ENCODE measurements around the gene GNG12.

The GNG12 gene

GRCh38 chr1:67815303-67816094, 17.8 kb downstream of the GNG12 start:
- no peak overlapping the region for H2AFZ ChIP-seq (ENCODE audit: low read depth, low read length, severe bottlenecking)
- no peak overlapping the region for H3K9ac ChIP-seq (ENCODE audit: low read length)
- no peak overlapping the region for H3K4me3 ChIP-seq (ENCODE audit: insufficient read depth, low read length, poor library complexity, severe bottlenecking)
- H3K27me3 ChIP-seq (ENCODE audit: low read length): no peaks in the 10 kb centered on the region
- no peaks in the 10 kb centered on the region for H3K9me3 ChIP-seq (ENCODE audit: insufficient read depth, low read length)
- H3F3A ChIP-seq (ENCODE audit: insufficient read depth): no peaks in the 10 kb centered on the region
- H3K27ac ChIP-seq (ENCODE audit: low read depth, low read length): no peak overlapping the region
- TF ChIP-seq, protein P1, sequence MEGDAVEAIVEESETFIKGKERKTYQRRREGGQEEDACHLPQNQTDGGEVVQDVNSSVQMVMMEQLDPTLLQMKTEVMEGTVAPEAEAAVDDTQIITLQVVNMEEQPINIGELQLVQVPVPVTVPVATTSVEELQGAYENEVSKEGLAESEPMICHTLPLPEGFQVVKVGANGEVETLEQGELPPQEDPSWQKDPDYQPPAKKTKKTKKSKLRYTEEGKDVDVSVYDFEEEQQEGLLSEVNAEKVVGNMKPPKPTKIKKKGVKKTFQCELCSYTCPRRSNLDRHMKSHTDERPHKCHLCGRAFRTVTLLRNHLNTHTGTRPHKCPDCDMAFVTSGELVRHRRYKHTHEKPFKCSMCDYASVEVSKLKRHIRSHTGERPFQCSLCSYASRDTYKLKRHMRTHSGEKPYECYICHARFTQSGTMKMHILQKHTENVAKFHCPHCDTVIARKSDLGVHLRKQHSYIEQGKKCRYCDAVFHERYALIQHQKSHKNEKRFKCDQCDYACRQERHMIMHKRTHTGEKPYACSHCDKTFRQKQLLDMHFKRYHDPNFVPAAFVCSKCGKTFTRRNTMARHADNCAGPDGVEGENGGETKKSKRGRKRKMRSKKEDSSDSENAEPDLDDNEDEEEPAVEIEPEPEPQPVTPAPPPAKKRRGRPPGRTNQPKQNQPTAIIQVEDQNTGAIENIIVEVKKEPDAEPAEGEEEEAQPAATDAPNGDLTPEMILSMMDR (IDR thresholded peaks at IDR 0.05; ENCODE audit: insufficient read depth, low read length, poor library complexity, severe bottlenecking): no peak
- TF ChIP-seq EZH2phosphoT487 (conservative IDR thresholded peaks at IDR 0.05; ENCODE audit: low read length): no peak
- H3K4me2 ChIP-seq (ENCODE audit: low read depth, low read length, poor library complexity, severe bottlenecking): no peak overlapping the region
- no peaks in the 10 kb centered on the region for H3K79me2 ChIP-seq (ENCODE audit: insufficient read depth, low read length)
- H3K9me2 ChIP-seq (replicated peaks; ENCODE audit: insufficient read depth, low read length): no peaks in the 10 kb centered on the region
- H3K36me3 ChIP-seq (ENCODE audit: low read length): no peaks in the 10 kb centered on the region
- no peaks in the 10 kb centered on the region for H4K20me1 ChIP-seq (ENCODE audit: low read depth, low read length)

GRCh38 chr1:67814121-67814772, 19.0 kb downstream of the GNG12 start:
- H2AFZ ChIP-seq (ENCODE audit: low read depth, low read length, severe bottlenecking): no peak overlapping the region
- H3K27ac ChIP-seq (ENCODE audit: low read depth, low read length): no peak overlapping the region
- no peaks in the 10 kb centered on the region for H3K9me2 ChIP-seq (replicated peaks; ENCODE audit: insufficient read depth, low read length)
- no peaks in the 10 kb centered on the region for H3F3A ChIP-seq (ENCODE audit: insufficient read depth)
- H3K79me2 ChIP-seq (ENCODE audit: insufficient read depth, low read length): no peaks in the 10 kb centered on the region
- H3K36me3 ChIP-seq (ENCODE audit: low read length): no peaks in the 10 kb centered on the region
- no peaks in the 10 kb centered on the region for H3K9me3 ChIP-seq (ENCODE audit: insufficient read depth, low read length)
- TF ChIP-seq, protein P1 (IDR thresholded peaks at IDR 0.05; ENCODE audit: insufficient read depth, low read length, poor library complexity, severe bottlenecking): no peak
- no peak for TF ChIP-seq EZH2phosphoT487 (conservative IDR thresholded peaks at IDR 0.05; ENCODE audit: low read length)
- H3K4me2 ChIP-seq (ENCODE audit: low read depth, low read length, poor library complexity, severe bottlenecking): no peak overlapping the region
- H3K27me3 ChIP-seq (ENCODE audit: low read length): no peaks in the 10 kb centered on the region
- no peaks in the 10 kb centered on the region for H4K20me1 ChIP-seq (ENCODE audit: low read depth, low read length)
- H3K9ac ChIP-seq (ENCODE audit: low read length): no peak overlapping the region
- no peak overlapping the region for H3K4me3 ChIP-seq (ENCODE audit: insufficient read depth, low read length, poor library complexity, severe bottlenecking)

DNA sequence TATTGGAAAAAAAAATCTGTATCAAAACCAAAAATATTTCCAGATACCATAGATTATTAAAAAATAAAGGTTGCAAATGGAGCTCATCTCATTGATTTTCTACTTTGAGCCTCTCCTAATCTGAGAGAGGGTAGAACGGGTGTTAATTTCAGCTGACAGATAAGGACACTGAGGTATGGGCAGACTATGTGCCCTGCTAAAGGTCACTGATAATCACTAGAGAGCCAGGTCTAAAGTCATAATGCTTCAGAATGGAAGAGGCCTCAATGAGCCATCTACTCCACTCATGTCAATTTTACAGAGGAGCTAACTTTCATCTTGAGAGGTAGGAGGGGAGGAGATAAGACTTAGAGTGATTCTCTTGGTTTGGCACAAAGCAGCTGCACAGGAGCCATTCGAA, 21.0 kb downstream of the GNG12 start:
- Histone ChIP-seq H3K4me3 (ENCODE audit: insufficient read depth, low read length, poor library complexity, severe bottlenecking) (no peak overlapping the region), H2AFZ (ENCODE audit: low read depth, low read length, severe bottlenecking) (no peak overlapping the region), H3K27ac (ENCODE audit: low read depth, low read length) (no peak overlapping the region), H3K9me3 (ENCODE audit: insufficient read depth, low read length) (no peaks in the 10 kb centered on the region), H3K9me2 (replicated peaks; ENCODE audit: insufficient read depth, low read length) (no peaks in the 10 kb centered on the region), H3K27me3 (ENCODE audit: low read length) (no peaks in the 10 kb centered on the region), H3K4me2 (ENCODE audit: low read depth, low read length, poor library complexity, severe bottlenecking) (no peak overlapping the region), H3K36me3 (ENCODE audit: low read length) (no peaks in the 10 kb centered on the region), H3K79me2 (ENCODE audit: insufficient read depth, low read length) (no peaks in the 10 kb centered on the region), H4K20me1 (ENCODE audit: low read depth, low read length) (no peaks in the 10 kb centered on the region), H3K9ac (ENCODE audit: low read length) (no peak overlapping the region), H3F3A (ENCODE audit: insufficient read depth) (no peaks in the 10 kb centered on the region)
- TF ChIP-seq, protein P1 (IDR thresholded peaks at IDR 0.05; ENCODE audit: insufficient read depth, low read length, poor library complexity, severe bottlenecking): no peak
- TF ChIP-seq EZH2phosphoT487 (conservative IDR thresholded peaks at IDR 0.05; ENCODE audit: low read length): no peak

Data from SU-DHL-6 (cell line).